ENCODE data around the gene CFAP77. TPM values are rescaled to one million over a fixed set of nuclear protein-coding genes. Genes with fewer than 3 reads are reported as not detected.

Gene CFAP77
- total and polyA plus RNA-seq, 2 of the 4 experiments (the other 2 are of a cell fraction), result not detected

GRCh38 chr9:132578367-132578932, 168.4 kb downstream of the CFAP77 start:
- H3K9me3 ChIP-seq (ENCODE audit: control insufficient read depth, insufficient read depth, low read length), result no peaks in the 10 kb centered on the region
- no peaks in the 10 kb centered on the region for H3K4me1 ChIP-seq (ENCODE audit: control insufficient read depth, insufficient read depth, low read length)
- no peak overlapping the region for H2BK5ac ChIP-seq (ENCODE audit: low read depth, low read length, poor library complexity, severe bottlenecking)
- H2AK5ac ChIP-seq (ENCODE audit: low read depth, low read length), result no peak overlapping the region
- H3K14ac ChIP-seq (replicated peaks; ENCODE audit: low read depth, low read length), result no peak overlapping the region
- H2BK120ac ChIP-seq (ENCODE audit: low read depth, low read length), result no peak overlapping the region
- H2BK20ac ChIP-seq (ENCODE audit: low read depth, low read length), result no peak overlapping the region
- DNase-seq (no peak), ATAC-seq (ENCODE audit: low read depth) (no peak)
- H3K4me2 ChIP-seq (ENCODE audit: low read depth, low read length), result no peak overlapping the region
- in situ Hi-C loops (cut with MboI; ENCODE audit: low sequenced_read_pairs), result loop anchor here (5.0 kb wide), 1 partner anchor 71 kb away; no protein-coding TSS in a partner anchor
- H3K79me1 ChIP-seq (ENCODE audit: low read depth in 1 of 2, low read length in 2 of 2), result no peaks in the 10 kb centered on the region
- TF ChIP-seq ELK1 (IDR thresholded peaks at IDR 0.05; ENCODE audit: borderline replicate concordance, low read depth, low read length) (no peak), RCOR1 (IDR thresholded peaks at IDR 0.05; ENCODE audit: insufficient replicate concordance, low read length) (no peak), CTCF (conservative IDR thresholded peaks at IDR 0.05; ENCODE audit: low read depth, low read length) (no peak), CHD1 (IDR thresholded peaks at IDR 0.05; ENCODE audit: low read depth, low read length) (no peak), POLR2A (IDR thresholded peaks at IDR 0.05; ENCODE audit: low read depth, low read length) (no peak), FOS (IDR thresholded peaks at IDR 0.05; ENCODE audit: low read depth, low read length) (no peak), NFE2L2 (IDR thresholded peaks at IDR 0.05; ENCODE audit: low read depth, low read length) (no peak), MAFK (IDR thresholded peaks at IDR 0.05; ENCODE audit: low read depth, low read length) (no peak), RAD21 (IDR thresholded peaks at IDR 0.05; ENCODE audit: low read length) (no peak), MAZ (IDR thresholded peaks at IDR 0.05; ENCODE audit: borderline replicate concordance, low read depth, low read length) (no peak), CEBPB (IDR thresholded peaks at IDR 0.05; ENCODE audit: low read depth, low read length) (no peak), BHLHE40 (IDR thresholded peaks at IDR 0.05; ENCODE audit: low read depth, low read length) (no peak), RFX5 (IDR thresholded peaks at IDR 0.05; ENCODE audit: low read depth, low read length) (no peak), SMC3 (IDR thresholded peaks at IDR 0.05; ENCODE audit: low read depth, low read length) (no peak), MXI1 (IDR thresholded peaks at IDR 0.05; ENCODE audit: borderline replicate concordance, low read depth, low read length) (no peak)
- TF ChIP-seq, protein P1, sequence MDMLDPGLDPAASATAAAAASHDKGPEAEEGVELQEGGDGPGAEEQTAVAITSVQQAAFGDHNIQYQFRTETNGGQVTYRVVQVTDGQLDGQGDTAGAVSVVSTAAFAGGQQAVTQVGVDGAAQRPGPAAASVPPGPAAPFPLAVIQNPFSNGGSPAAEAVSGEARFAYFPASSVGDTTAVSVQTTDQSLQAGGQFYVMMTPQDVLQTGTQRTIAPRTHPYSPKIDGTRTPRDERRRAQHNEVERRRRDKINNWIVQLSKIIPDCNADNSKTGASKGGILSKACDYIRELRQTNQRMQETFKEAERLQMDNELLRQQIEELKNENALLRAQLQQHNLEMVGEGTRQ (IDR thresholded peaks at IDR 0.05; ENCODE audit: low read depth, low read length), result no peak
- no peak overlapping the region for H3K23ac ChIP-seq (ENCODE audit: low read depth, low read length)
- H3K27me3 ChIP-seq (ENCODE audit: control insufficient read depth, insufficient read depth, low read length), result peaks cover 72% of the 10 kb centered on the region
- H2AK9ac ChIP-seq (replicated peaks; ENCODE audit: low read depth, low read length, poor library complexity), result no peak overlapping the region
- no peak overlapping the region for H4K8ac ChIP-seq (ENCODE audit: low read depth in 2 of 2, low read length in 2 of 2)
- peaks cover 17% of the 10 kb centered on the region; the same call in 1 of the 2 replicates for H4K20me1 ChIP-seq (ENCODE audit: insufficient read depth, low read length)
- H3K36me3 ChIP-seq (ENCODE audit: control insufficient read depth, insufficient read depth, low read length), result no peaks in the 10 kb centered on the region
- H4K91ac ChIP-seq (ENCODE audit: insufficient read depth, low read depth, low read length), result no peak overlapping the region
- no peaks in the 10 kb centered on the region for H3K9me1 ChIP-seq (ENCODE audit: insufficient read depth, low read length)
- H3K4me3 ChIP-seq (ENCODE audit: insufficient read depth, low read depth, low read length), result no peak overlapping the region
- no peak overlapping the region for H3K27ac ChIP-seq (ENCODE audit: insufficient read depth, low read length)
- ChIA-PET CTCF (interaction anchor here (1.1 kb wide), 1 partner anchor 10 kb away, joined by 3 read pairs; no protein-coding TSS in a partner anchor), POLR2A (ENCODE audit: unreplicated experiment) (no interaction called here)
- intact Hi-C loops (cut with micrococcal nuclease), result loop anchor here (5.0 kb wide), 1 partner anchor 821 kb away; no protein-coding TSS in a partner anchor
- H3K18ac ChIP-seq (ENCODE audit: low read depth, low read length), result no peak overlapping the region
- no TSS peak for BruUV-seq (replicated peaks)
- no peak overlapping the region for H4K5ac ChIP-seq (ENCODE audit: low read depth, low read length)
- no peak overlapping the region for H2AFZ ChIP-seq (replicated peaks; ENCODE audit: low read length, poor library complexity)
- dilution Hi-C loops (cut with HindIII; ENCODE audit: low sequenced_read_pairs, unreplicated experiment), result no loop called here
- H3K56ac ChIP-seq (ENCODE audit: extremely low read depth, insufficient read depth, low read length), result no peak overlapping the region
- no CpG with 5 or more reads among the region's 7 CpGs for WGBS, 2 experiments (ENCODE audit: extremely low coverage in 2 of 2, insufficient read length in 1 of 2)
- no peak overlapping the region for H3K4ac ChIP-seq (ENCODE audit: low read depth, low read length)
- H3K9ac ChIP-seq (ENCODE audit: low read depth, low read length), result no peak overlapping the region
- no peak overlapping the region for H2BK15ac ChIP-seq (ENCODE audit: low read depth, low read length)
